ENCODE measurements around the gene NTF4. TPM values are rescaled to one million over a fixed set of nuclear protein-coding genes. Genes with fewer than 3 reads are reported as not detected.
A peak's percentile ranks its signal among the peaks of the same experiment; 100 is the strongest.

Gene NTF4
- total RNA-seq, 1 experiment from 2014 or later, result not detected

GRCh38 chr19:49091391-49092038 lies 26.9 kb upstream of the NTF4 start:
- DNase-seq (ENCODE audit: low read depth), result no peak

GRCh38 chr19:49086296-49086695 lies 21.7 kb upstream of the NTF4 start:
- DNase-seq (ENCODE audit: low read depth), result no peak

- no peak for DNase-seq (ENCODE audit: low read depth)
Measured at GRCh38 chr19:49085868-49086232, 21.2 kb upstream of the NTF4 start.

- DNase-seq (ENCODE audit: low read depth), result peak; percentile 99
Measured at GRCh38 chr19:49085020-49085867, 20.6 kb upstream of the NTF4 start, which contains the start of gene SNRNP70. Gene SNRNP70, plus strand, starts transcription at chr19:49085451. Its CDS starts 964 bp downstream, at chr19:49086415.

GRCh38 chr19:49084206-49085019 lies 19.8 kb upstream of the NTF4 start:
- DNase-seq (ENCODE audit: low read depth), result no peak

- no peak for DNase-seq (ENCODE audit: low read depth)
Measured at GRCh38 chr19:49081273-49081672, 16.7 kb upstream of the NTF4 start.

- DNase-seq (ENCODE audit: low read depth), result no peak
Measured at GRCh38 chr19:49080392-49080791, 15.8 kb upstream of the NTF4 start.

- peak; percentile 51 for DNase-seq (ENCODE audit: low read depth)
Measured at GRCh38 chr19:49074869-49075268, 10.3 kb upstream of the NTF4 start.

GRCh38 chr19:49073514-49074378 lies 9.1 kb upstream of the NTF4 start:
- DNase-seq (ENCODE audit: low read depth), result no peak

- DNase-seq (ENCODE audit: low read depth), result no peak
Measured at GRCh38 chr19:49071860-49072547, 7.4 kb upstream of the NTF4 start.

GRCh38 chr19:49070416-49070815 lies 5.8 kb upstream of the NTF4 start:
- DNase-seq (ENCODE audit: low read depth), result no peak

GRCh38 chr19:49069026-49069425 lies 4.4 kb upstream of the NTF4 start:
- DNase-seq (ENCODE audit: low read depth), result no peak

- DNase-seq (ENCODE audit: low read depth), result no peak
Measured at GRCh38 chr19:49067554-49067953, 2.9 kb upstream of the NTF4 start.

GRCh38 chr19:49065905-49066512 lies 1.4 kb upstream of the NTF4 start:
- no peak for DNase-seq (ENCODE audit: low read depth)

- DNase-seq (ENCODE audit: low read depth), result no peak
Measured at GRCh38 chr19:49064029-49064629, 489 bp downstream of the NTF4 start.

- DNase-seq (ENCODE audit: low read depth), result no peak
Measured at GRCh38 chr19:49061445-49061844, 3.2 kb downstream of the NTF4 start.

- no peak for DNase-seq (ENCODE audit: low read depth)
Measured at GRCh38 chr19:49061000-49061399, 3.6 kb downstream of the NTF4 start.

- DNase-seq (ENCODE audit: low read depth), result no peak
Measured at GRCh38 chr19:49059053-49059452, 5.6 kb downstream of the NTF4 start.

GRCh38 chr19:49058562-49058961 lies 6.1 kb downstream of the NTF4 start:
- no peak for DNase-seq (ENCODE audit: low read depth)
